Chondrocyte (in vitro differentiated cells): Measurements from ENCODE around the gene IRF2BPL. TPM values are rescaled to one million over a fixed set of nuclear protein-coding genes. Genes with fewer than 3 reads are reported as not detected.

Experiments used
- DNase-seq: peaks from one replicate; pipeline ENCODE4 v3.0.0; 2021; ENCODE audit warnings: mixed read lengths, low spot score
- H3K27ac Mint-ChIP-seq: one replicate; pipeline ENCODE4 v1.8.0; 2021; ENCODE audit warnings: mild to moderate bottlenecking, moderate library complexity, mixed read lengths; ENCODE audit not compliant: unreplicated experiment
- H3K27me3 Mint-ChIP-seq: 2 replicates; pipeline ENCODE4 v1.8.0; 2021; ENCODE audit warnings: low read depth, mixed read lengths
- H3K36me3 Mint-ChIP-seq: 2 replicates; pipeline ENCODE4 v1.8.0; 2021; ENCODE audit warnings: low read depth, mixed read lengths
- H3K4me1 Mint-ChIP-seq: 2 replicates; pipeline ENCODE4 v1.8.0; 2021; ENCODE audit warnings: low read depth, mild to moderate bottlenecking, mixed read lengths
- H3K4me3 Mint-ChIP-seq: one replicate; pipeline ENCODE4 v1.8.0; 2021; ENCODE audit warnings: mild to moderate bottlenecking, moderate library complexity, mixed read lengths; ENCODE audit not compliant: unreplicated experiment
- H3K9me3 Mint-ChIP-seq: 2 replicates; pipeline ENCODE4 v1.8.0; 2021; ENCODE audit warnings: low read depth, mixed read lengths
- total RNA-seq: library from RNA; stranded (reverse); gene quantifications from 3 replicates; pipeline ENCODE4 v1.2.1, GENCODE V29; 2021
- TF ChIP-seq, protein P1 (sequence below): fragments of 200-600 bp; sonication (generic); IDR thresholded peaks from 2 replicates; pipeline ENCODE4 v1.5.0; 2021; ENCODE audit warnings: antibody characterized with exemption, mild to moderate bottlenecking, moderate library complexity

The IRF2BPL gene
- total RNA-seq, 1 donor from 2014 or later: 56.0 TPM

DNA sequence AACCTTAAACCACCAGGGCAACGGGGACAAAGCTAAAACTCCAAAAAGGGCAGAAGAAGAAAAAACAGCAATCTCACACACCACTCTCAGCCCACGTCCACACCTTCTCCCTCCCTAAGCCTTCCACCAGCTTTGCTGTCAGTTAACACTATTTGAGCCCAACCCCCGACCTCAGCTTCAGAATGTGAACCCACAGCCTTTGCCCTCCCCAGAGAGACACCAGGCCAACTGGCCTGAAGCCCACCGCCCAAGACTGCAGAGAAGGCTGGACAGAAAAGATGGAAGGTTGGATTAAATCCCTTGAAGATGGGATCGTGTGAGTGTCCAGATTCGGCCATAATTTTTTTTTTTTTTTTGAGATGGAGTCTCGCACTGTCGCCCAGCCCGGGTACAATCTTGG is 22.4 kb downstream of the IRF2BPL start:
- Mint-ChIP-seq H3K4me3 (no peak overlapping the region), H3K4me1 (peaks cover 33% of the 10 kb centered on the region), H3K36me3 (no peaks in the 10 kb centered on the region), H3K9me3 (no peaks in the 10 kb centered on the region), H3K27me3 (no peaks in the 10 kb centered on the region), H3K27ac (peak overlapping the region; percentile 56)
- TF ChIP-seq, protein P1, sequence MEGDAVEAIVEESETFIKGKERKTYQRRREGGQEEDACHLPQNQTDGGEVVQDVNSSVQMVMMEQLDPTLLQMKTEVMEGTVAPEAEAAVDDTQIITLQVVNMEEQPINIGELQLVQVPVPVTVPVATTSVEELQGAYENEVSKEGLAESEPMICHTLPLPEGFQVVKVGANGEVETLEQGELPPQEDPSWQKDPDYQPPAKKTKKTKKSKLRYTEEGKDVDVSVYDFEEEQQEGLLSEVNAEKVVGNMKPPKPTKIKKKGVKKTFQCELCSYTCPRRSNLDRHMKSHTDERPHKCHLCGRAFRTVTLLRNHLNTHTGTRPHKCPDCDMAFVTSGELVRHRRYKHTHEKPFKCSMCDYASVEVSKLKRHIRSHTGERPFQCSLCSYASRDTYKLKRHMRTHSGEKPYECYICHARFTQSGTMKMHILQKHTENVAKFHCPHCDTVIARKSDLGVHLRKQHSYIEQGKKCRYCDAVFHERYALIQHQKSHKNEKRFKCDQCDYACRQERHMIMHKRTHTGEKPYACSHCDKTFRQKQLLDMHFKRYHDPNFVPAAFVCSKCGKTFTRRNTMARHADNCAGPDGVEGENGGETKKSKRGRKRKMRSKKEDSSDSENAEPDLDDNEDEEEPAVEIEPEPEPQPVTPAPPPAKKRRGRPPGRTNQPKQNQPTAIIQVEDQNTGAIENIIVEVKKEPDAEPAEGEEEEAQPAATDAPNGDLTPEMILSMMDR: no peak
- DNase-seq: no peak

- DNase-seq: no peak
- Mint-ChIP-seq H3K27ac (no peak overlapping the region), H3K36me3 (no peaks in the 10 kb centered on the region), H3K9me3 (no peaks in the 10 kb centered on the region), H3K4me3 (no peak overlapping the region), H3K4me1 (peaks cover 37% of the 10 kb centered on the region), H3K27me3 (no peaks in the 10 kb centered on the region)
- TF ChIP-seq, protein P1: no peak
These were observed 22.9 kb downstream of the IRF2BPL start for GRCh38 chr14:77005559-77005958.

DNA sequence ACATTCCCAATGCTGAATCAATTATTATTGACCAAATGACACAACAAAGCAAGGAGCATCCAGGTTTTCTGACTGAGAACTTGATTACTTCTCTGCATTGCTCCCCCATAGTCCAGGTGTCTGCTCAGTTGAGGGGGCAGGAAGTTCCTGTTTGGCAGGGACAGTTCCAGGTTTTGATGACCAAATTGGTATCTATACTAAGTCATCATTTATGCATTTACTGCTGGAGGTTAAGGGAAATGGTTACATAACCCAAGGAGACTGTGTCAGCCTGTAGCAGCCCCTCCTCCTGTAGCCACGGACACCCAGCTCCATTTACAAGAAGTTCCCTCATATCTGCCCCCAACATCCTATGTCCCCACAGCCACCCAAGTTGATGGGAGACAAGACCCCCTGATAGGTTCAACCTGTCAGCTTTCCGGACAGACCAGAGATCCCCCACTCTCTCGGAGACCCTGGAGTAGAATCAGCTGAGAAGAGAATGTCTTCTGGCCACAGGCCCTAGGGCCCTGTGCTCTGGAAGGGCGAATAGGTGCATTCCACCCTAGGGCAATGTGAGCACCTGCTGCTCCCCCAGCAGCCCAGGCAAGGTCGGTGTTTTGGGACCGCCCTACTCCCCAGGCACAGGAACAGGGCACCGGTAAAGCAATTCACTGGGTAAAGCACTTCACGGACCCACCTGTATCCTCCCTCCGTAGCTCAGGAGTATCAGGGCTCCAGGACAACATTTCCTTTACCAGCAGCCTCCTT is 23.6 kb downstream of the IRF2BPL start:
- no peak for DNase-seq
- H3K36me3 Mint-ChIP-seq: no peaks in the 10 kb centered on the region
- TF ChIP-seq, protein P1: no peak
- H3K27ac Mint-ChIP-seq: no peak overlapping the region
- peaks cover 41% of the 10 kb centered on the region for H3K4me1 Mint-ChIP-seq
- H3K9me3 Mint-ChIP-seq: no peaks in the 10 kb centered on the region
- no peaks in the 10 kb centered on the region for H3K27me3 Mint-ChIP-seq
- no peak overlapping the region for H3K4me3 Mint-ChIP-seq

DNA sequence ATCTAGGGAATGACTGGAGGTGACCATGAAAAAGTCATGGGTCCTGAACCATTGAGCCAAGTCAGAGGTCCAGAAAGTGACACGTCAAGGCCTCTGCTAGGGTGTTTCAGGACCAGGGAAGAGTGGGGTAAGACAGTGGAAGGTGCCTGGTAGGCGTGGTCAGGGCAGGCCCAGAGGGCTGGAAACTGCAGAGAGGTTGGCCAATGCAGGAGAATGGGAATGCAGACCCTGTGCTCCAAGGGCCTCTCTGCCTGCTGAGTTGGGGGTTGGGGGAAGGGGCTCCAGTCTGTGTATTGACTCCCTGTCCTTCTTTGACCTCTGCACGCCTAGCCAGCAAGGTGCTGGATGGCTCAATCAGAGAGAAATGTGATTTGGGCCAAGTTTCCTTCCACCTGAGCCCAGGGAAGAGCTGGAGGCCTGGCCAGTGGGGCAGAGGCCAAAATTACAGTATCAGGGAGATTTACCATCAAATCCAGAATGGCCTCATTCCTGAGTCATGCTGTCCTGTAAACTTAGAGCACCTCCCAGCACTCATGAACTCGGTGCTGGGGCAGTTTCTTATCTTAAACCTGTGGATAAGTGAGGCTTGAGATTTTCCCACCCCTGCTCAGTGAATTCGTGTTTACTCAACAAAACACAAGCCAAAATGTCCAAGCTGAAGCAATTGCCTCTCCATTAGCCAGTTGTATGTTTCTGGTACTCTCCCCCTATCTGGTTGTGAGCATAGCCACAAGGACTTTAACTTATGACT is 24.4 kb downstream of the IRF2BPL start:
- H3K27ac Mint-ChIP-seq: no peak overlapping the region
- H3K36me3 Mint-ChIP-seq: no peaks in the 10 kb centered on the region
- H3K4me3 Mint-ChIP-seq: no peak overlapping the region
- H3K9me3 Mint-ChIP-seq: no peaks in the 10 kb centered on the region
- DNase-seq: no peak
- H3K4me1 Mint-ChIP-seq: peaks cover 37% of the 10 kb centered on the region
- H3K27me3 Mint-ChIP-seq: no peaks in the 10 kb centered on the region
- TF ChIP-seq, protein P1: no peak

- Mint-ChIP-seq H3K4me1 (peaks cover 25% of the 10 kb centered on the region), H3K27me3 (no peaks in the 10 kb centered on the region), H3K36me3 (no peaks in the 10 kb centered on the region), H3K27ac (no peak overlapping the region), H3K9me3 (no peaks in the 10 kb centered on the region), H3K4me3 (no peak overlapping the region)
- TF ChIP-seq, protein P1: no peak
- DNase-seq: no peak
These were observed 25.6 kb downstream of the IRF2BPL start for GRCh38 chr14:77002889-77003288.
